Measurements from ENCODE around the gene PYCARD.
"Not testable (repeated sequence)": the region's sequence is repeated elsewhere in the genome, so short reads cannot be mapped to it uniquely, and the experiment has no call there.

The PYCARD gene

DNA sequence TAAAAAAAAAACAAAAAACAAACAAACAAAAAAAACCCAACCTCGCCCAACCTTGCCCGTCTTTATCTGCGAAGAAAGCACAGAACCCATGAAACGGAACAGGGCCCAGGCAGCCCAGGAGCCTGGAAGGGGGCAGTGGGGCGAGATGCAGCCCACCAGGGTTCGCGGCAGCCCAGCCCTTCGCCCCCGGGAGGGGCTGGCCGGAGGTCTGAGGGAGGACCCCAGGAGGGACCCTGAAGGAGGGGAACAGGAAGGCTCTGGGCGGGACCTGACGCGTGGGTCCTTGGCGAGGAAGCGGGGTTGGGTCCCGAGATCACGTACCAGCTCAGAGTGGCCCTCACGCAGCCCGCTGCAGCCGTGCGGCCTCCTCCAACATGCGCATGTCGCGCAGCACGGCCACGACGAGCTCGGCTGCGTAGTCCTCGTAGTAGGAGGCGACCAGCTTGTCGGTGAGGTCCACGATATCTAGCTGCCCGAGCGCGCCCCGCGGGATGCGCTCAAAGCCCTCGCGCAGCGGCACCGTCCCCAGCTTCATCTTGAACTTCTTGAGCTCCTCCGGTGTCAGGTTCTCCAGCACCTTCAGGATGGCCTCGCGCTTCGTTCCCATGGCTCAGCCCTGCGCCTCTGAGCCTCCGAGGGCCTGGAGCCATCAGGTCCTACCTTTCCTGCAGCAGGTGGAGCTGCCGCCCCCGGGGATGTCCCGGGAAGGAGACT lies 14.0 kb upstream of the PYCARD start, which contains the start of gene PYDC1:
Gene PYDC1 (minus strand): TSS at position 714 of the 714 bp plus-strand sequence. CDS start 107 bp downstream, at position 607.
- intact Hi-C loops (cut with DNase I): no loop called here
- peak in 4 of 42 donors; percentile 6 to 25 (median 9) for DNase-seq

GRCh38 chr16:31215287-31216162 lies 13.0 kb upstream of the PYCARD start:
- intact Hi-C loops (cut with DNase I): no loop called here
- peak in 10 of 42 donors; percentile 4 to 48 (median 23) for DNase-seq

DNA sequence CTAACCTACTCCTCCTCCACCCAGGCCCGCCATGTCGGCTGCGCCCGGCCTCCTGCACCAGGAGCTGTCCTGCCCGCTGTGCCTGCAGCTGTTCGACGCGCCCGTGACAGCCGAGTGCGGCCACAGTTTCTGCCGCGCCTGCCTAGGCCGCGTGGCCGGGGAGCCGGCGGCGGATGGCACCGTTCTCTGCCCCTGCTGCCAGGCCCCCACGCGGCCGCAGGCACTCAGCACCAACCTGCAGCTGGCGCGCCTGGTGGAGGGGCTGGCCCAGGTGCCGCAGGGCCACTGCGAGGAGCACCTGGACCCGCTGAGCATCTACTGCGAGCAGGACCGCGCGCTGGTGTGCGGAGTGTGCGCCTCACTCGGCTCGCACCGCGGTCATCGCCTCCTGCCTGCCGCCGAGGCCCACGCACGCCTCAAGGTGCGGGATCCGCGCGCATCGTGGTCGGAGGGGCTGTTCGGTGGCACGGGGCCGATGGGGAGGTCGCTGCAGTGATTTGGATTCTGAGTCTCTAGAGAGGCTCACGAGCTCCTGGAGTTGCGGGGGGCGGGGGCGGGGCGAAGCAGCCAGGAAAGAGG lies 12.2 kb upstream of the PYCARD start:
- intact Hi-C loops (cut with DNase I): no loop called here
- DNase-seq: peak in 7 of 42 donors; percentile 5 to 31 (median 15)

DNA sequence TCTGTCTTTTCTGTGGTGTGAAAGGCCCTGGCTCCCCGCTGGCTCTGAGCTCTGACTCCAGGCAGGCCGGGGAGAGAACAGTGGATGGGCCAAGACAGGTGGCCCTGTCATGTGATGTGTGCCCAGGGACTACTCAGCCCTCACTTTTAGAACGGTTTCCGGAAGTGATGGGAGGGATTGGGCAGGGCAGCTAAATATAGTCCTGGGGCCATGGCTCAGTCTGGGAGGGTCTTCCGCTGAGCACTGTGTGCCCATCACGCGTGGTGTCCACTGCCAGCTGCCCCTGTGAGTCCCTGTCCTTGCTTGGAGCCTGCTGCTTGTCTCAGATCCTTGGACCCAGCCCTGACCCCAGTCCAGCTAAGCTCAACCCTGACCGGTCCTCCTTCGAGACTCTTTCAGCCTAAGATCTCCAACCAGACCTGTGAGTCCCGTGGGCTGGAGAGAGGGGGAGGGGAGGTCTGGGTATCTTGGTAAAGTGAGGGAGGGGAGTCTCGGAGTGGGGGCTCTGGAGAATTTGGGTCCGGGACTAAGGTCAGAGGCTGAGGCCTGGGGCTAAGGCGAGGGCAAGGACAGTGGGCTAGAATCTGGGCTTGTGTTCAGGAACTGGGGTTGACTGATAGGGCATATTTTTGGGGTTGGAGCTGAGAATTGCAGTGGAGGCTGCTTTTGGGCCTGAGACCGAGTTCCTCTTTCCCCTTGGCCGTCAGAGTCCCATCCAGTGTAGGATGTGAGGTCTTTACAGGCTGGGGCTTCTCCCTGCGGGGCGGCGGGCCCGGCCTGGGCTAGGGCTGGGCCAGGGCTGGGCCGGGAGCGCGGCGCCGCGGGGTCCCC lies 11.5 kb upstream of the PYCARD start, which contains the start of gene TRIM72:
Gene TRIM72 (plus strand): TSS at position 243 of the 831 bp plus-strand sequence. CDS start 620 bp downstream, outside the sequence.
- DNase-seq: no peak
- intact Hi-C loops (cut with DNase I): no loop called here

GRCh38 chr16:31213342-31213741 lies 10.8 kb upstream of the PYCARD start:
- intact Hi-C loops (cut with DNase I): no loop called here
- no peak for DNase-seq

DNA sequence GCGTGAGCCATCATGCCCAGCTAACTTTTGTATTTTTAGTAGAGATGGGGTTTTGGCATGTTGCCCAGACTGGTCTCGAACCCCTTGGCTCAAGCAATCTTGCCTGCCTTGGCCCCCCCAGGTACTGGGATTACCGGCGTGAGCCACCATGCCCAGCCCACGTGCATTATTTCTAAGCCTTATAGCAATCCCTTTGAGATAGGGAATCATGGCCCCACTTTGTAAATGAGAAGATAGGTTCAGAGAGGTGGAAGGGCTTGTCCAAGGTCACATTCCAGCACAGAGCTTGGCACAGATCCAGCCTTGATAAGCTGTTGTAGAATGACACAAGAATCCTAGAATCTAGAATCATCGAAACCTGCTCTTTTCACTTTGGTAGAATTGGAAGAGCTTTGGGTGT lies 4.2 kb upstream of the PYCARD start:
- DNase-seq: no peak
- intact Hi-C loops (cut with DNase I): no loop called here

DNA sequence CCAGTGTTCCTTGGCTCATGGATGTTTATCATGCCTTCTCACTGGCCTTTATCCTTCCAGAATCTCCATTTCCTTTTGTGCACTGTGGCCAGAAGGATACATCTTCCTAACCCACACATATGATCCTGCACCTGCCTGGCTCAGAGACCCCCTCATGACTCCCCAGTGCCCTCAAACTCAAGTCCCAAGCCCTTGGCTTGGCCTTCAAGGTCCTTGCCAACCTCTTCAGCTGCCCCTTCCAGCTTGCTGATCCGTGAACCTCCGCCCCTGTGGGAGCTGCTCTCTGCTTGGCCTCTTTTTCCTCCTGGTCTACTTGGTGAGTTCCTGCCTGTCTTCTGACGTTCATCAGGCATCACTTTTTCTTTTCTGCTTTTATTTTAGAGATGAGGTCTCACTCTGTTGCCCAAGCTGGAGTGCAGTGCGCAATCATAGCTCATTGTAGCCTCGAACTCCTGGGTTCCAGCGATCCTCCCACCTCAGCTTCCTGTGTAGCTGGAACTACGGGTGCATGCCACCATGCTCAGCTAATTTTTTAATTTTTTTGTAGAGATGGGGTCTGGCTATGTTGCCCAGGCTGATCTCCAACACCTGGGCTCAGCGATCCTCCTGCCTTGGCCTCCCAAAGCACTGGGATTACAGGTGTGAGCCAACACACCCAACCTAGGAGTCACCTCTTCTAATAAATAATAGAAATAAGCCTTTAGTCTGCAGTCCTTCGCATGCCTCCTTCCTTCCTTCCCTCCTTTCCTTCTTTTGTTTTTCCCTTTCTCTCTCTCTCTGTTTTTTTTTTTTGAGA lies 2.5 kb upstream of the PYCARD start:
- no peak for DNase-seq
- intact Hi-C loops (cut with DNase I): no loop called here

GRCh38 chr16:31201582-31202413 lies 762 bp downstream of the PYCARD start:
- intact Hi-C loops (cut with DNase I): no loop called here
- peak in 27 of 42 donors; percentile 10 to 51 (median 35) for DNase-seq

- no peak for DNase-seq
- intact Hi-C loops (cut with DNase I): no loop called here
Measured at GRCh38 chr16:31200821-31201568, 1.6 kb downstream of the PYCARD start.

DNA sequence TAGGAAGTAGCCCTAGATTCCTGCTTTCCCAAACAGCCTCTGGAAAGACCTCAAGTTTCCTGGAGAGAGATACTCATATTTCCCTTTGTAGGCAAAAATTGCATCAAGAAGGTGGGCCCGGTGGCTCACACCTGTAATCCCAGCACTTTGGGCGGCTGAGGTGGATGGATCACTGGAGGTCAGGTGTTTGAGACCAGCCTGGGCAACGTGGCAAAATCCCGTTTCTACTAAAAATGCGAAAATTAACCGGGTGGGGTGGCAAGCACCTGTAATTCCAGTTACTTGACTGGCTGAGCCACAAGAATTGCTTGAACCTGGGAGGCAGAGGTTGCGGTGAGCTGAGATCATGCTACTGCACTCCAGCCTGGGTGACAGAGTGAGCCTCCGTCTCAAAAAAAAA lies 2.4 kb downstream of the PYCARD start:
- intact Hi-C loops (cut with DNase I); DNase-seq: not testable (repeated sequence)

DNA sequence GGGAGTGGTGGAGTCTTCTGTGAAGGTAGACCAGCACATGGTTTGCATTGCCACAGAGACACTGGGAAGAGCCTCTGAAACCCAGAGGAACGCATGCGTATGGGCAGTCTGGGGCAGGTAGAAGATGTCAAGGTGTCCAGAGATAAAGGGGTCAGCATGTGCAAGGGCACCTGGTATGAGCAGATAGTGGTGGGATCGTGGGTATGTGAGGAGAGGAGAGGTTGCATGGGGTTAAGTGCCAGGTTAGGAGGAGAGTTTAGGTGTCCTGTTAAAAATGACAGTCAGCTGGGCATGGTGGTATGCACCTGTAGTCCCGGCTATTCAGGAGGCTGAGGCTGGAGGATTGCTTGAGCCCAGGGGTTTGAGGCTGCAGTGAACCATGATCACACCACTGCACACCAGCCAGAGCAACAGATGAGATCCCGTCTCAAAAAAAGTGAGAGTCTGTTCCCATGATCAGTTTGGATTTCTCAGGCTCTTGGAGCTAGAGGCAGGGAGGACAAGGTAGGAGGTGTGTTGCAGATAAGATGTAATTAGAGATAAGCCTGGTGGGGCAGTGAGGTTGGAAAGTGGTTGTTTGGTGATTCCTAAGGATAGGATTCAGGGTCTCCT lies 3.0 kb downstream of the PYCARD start:
- no peak for DNase-seq
- intact Hi-C loops (cut with DNase I): no loop called here

DNA sequence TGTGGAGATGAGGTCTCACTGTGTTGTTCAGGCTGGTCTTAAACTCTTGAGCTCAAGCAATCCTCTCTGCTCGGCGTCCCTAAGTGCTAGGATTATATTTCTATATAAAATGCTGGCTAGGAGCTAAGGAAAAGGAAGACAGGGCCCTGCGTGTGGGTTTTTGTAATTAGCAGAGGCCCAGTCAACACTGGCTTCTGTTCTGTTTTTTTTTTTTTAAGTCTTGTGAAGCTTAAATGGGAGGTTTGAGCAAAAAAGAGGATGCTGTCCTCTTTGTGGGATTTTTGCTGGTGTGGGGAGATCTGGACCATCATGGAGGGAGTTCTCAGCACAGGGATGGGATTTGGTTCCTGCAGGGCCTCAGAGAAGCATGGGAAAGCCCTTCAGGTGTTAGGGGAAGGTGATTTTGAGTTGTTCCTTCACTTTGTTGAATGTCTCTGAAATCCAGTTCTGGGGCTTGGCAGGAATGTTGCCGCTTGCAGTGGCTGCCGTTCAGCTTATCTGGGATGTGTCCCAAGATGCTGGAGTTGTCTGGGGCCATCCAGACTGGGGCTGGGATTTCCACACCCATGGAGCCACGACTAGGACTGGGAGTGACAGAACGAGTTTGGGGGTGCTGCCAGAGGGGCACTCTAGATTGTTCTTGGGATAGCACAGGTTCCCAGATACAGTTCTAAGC lies 4.2 kb downstream of the PYCARD start:
- DNase-seq: no peak
- intact Hi-C loops (cut with DNase I): no loop called here

- DNase-seq: no peak
- intact Hi-C loops (cut with DNase I): no loop called here
Measured at GRCh38 chr16:31196324-31197088, 6.1 kb downstream of the PYCARD start.

DNA sequence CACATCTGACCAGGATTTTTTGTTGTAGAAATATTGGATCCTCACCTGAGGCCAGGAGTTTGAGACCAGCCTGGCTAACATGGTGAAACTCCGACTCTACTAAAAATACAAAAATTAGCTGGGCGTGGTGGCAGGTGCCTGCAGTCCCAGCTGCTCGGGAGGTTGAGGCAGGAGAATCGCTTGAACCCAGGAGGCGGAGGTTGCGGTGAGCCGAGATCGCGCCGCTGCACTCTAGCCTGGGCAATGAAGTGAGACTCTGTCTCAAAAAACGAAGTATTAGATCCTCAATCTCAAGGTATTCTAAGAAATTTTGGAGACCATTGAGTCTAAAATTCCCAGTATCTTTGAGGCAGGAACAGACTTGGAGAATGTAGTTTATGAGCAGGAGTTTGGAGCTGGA lies 6.7 kb downstream of the PYCARD start:
- DNase-seq; intact Hi-C loops (cut with DNase I): not testable (repeated sequence)

DNA sequence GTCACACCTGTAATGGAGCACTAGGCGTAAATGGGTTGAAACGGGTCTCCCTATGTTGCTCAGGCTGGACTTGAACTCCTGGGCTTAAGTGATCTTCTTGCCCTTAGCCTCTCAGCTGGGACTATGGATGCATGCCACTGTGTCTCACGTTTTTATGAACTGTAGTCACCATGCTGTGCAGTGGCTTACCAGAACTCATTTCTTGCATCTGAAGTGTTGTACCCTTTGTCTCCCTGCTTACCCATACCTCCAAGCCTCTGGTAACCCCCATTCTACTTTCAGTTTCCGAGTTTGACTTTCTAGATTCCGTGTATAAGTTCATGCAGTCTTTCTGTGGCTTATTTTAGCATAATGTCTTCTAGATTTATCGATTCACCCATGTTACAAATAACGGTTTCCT lies 7.7 kb downstream of the PYCARD start:
- no peak for DNase-seq
- intact Hi-C loops (cut with DNase I): no loop called here

Data from head of caudate nucleus (tissue), 42 donors.